Osteoblast (primary cell): ENCODE data around the gene NISCH. TPM values are rescaled to one million over a fixed set of nuclear protein-coding genes. Genes with fewer than 3 reads are reported as not detected.

Source experiments
- DNase-seq: peaks from one replicate; pipeline ENCODE4 v3.0.0; 2011; ENCODE audit warnings: low spot score, mixed read lengths; ENCODE audit not compliant: insufficient read length; ENCODE audit errors: missing footprints
- H2AFZ ChIP-seq: 2 replicates; pipeline ENCODE4 v1.6.0; 2011; ENCODE audit warnings: mild to moderate bottlenecking, low read length
- H3K27ac ChIP-seq: 2 replicates; pipeline ENCODE4 v1.5.1; 2011; ENCODE audit warnings: mild to moderate bottlenecking, low read depth, low read length, moderate library complexity
- H3K27me3 ChIP-seq: 2 replicates; pipeline ENCODE4 v1.6.0; 2012; ENCODE audit warnings: mild to moderate bottlenecking, control low read depth, inconsistent platforms, low read length, moderate library complexity; ENCODE audit not compliant: insufficient read depth
- H3K36me3 ChIP-seq: 2 replicates; pipeline ENCODE4 v1.5.1; 2011; ENCODE audit warnings: mild to moderate bottlenecking, low read length, control low read depth, moderate library complexity; ENCODE audit not compliant: insufficient read depth
- H3K4me1 ChIP-seq: 2 replicates; pipeline ENCODE4 v1.5.1; 2011; ENCODE audit warnings: mild to moderate bottlenecking, low read length, control low read depth, moderate library complexity; ENCODE audit not compliant: insufficient read depth
- H3K4me2 ChIP-seq: 2 replicates; pipeline ENCODE4 v1.6.0; 2011; ENCODE audit warnings: mild to moderate bottlenecking, low read length; ENCODE audit not compliant: insufficient read depth
- H3K4me3 ChIP-seq: fragments of 200-600 bp; sonication (generic); 3 replicates; pipeline ENCODE4 v1.5.1; 2012; ENCODE audit warnings: mild to moderate bottlenecking, low read length, inconsistent platforms; ENCODE audit not compliant: insufficient read depth
- H3K79me2 ChIP-seq: 2 replicates; pipeline ENCODE4 v1.6.0; 2012; ENCODE audit warnings: mild to moderate bottlenecking, low read length, control low read depth, inconsistent platforms; ENCODE audit not compliant: insufficient read depth
- H3K9me3 ChIP-seq: 2 replicates; pipeline ENCODE4 v1.5.1; 2011; ENCODE audit warnings: low read depth, low read length, control low read depth
- H4K20me1 ChIP-seq: 2 replicates; pipeline ENCODE4 v1.6.0; 2012; ENCODE audit warnings: mild to moderate bottlenecking, low read length, control low read depth; ENCODE audit not compliant: insufficient read depth
- CTCF ChIP-seq: IDR thresholded peaks from 2 replicates; pipeline ENCODE4 v1.5.1; 2011; ENCODE audit warnings: mild to moderate bottlenecking, low read depth, low read length, moderate library complexity; ENCODE audit errors: extremely low read depth
- total RNA-seq: library from RNA; depleted of rRNA; stranded (reverse); fragments of >200 nt; gene quantifications from 2 replicates; pipeline ENCODE4 v1.2.3, GENCODE V29; 2012

Gene NISCH
- total RNA-seq, 1 donor: 83.2 TPM

DNA sequence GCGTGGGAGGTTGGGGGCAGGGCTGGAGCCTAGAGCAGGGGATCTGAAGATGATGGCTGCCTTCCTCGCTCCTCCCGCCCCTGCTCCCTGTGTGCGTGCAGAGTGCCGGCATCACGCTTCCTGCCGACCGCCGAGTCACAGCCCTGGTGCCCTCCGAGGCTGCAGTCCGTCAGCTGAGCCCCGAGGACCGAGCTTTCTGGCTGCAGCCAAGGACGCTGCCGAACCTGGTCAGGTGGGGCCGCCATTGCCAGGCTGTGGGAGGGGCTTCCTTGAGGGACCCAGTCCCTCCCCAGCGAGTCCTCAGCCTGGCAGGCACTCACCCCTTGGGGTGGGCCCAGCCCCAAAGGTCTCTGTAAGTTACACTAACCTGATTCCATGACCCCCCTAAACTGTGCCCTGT, 57.3 kb downstream of the NISCH start:
- H3K9me3 ChIP-seq: no peaks in the 10 kb centered on the region
- no peak overlapping the region for H3K4me2 ChIP-seq
- no peak overlapping the region for H2AFZ ChIP-seq
- H4K20me1 ChIP-seq: no peaks in the 10 kb centered on the region
- no peak overlapping the region for H3K4me3 ChIP-seq
- H3K36me3 ChIP-seq: no peaks in the 10 kb centered on the region
- H3K79me2 ChIP-seq: no peaks in the 10 kb centered on the region
- no peak overlapping the region for H3K27ac ChIP-seq
- DNase-seq: no peak
- TF ChIP-seq CTCF: no peak
- H3K27me3 ChIP-seq: peaks cover 5% of the 10 kb centered on the region
- no peaks in the 10 kb centered on the region for H3K4me1 ChIP-seq

DNA sequence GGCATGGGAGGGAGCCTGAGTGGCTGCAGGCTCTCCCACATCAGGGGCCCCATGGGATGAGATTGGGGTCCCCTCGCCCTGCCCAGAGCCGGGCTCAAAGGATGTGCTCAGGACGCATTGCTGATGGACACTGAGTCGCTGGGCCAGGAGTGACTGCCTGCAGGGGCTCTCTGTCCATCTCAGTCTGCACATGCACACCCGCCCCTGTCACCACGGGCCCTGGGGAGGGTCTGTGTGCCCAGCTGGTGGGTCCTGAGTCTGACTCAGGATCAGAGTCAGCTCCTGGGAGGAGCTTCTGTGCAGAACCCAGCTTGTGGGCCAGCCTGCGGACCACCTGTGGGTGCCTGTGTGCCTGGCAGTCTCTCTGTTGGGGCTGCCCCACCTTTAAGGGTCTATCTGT, 57.9 kb downstream of the NISCH start:
- no peak for DNase-seq
- Histone ChIP-seq H3K4me3 (no peak overlapping the region), H3K4me2 (no peak overlapping the region), H3K9me3 (no peaks in the 10 kb centered on the region), H3K79me2 (no peaks in the 10 kb centered on the region), H3K4me1 (no peaks in the 10 kb centered on the region), H2AFZ (no peak overlapping the region), H3K36me3 (no peaks in the 10 kb centered on the region), H3K27ac (no peak overlapping the region), H3K27me3 (peaks cover 5% of the 10 kb centered on the region), H4K20me1 (no peaks in the 10 kb centered on the region)
- no peak for TF ChIP-seq CTCF

DNA sequence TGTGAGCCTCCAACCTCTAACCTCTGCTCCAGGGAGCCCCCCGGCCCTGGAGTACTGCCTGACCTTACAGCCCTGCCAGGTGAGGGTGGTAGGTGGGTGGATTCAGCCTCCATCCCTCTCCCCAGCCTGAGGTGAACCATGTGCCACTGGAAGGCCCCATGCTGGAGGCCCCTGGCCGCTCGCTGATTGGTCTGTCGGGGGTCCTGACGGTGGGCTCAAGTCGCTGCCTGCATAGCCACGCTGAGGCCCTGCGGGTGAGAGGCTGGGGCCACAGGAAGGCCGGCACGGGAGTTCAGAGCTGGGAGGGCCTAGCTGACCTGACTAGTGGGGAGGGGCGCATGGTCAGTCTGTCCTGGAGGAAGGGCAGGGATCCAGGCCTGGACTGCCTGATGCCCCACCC, 59.2 kb downstream of the NISCH start:
- Histone ChIP-seq H2AFZ (no peak overlapping the region), H3K27ac (no peak overlapping the region), H3K4me2 (no peak overlapping the region), H3K9me3 (no peaks in the 10 kb centered on the region), H3K4me1 (no peaks in the 10 kb centered on the region), H3K27me3 (peaks cover 5% of the 10 kb centered on the region), H4K20me1 (no peaks in the 10 kb centered on the region), H3K4me3 (no peak overlapping the region), H3K79me2 (no peaks in the 10 kb centered on the region), H3K36me3 (no peaks in the 10 kb centered on the region)
- DNase-seq: no peak
- no peak for TF ChIP-seq CTCF

- no peak for TF ChIP-seq CTCF
- Histone ChIP-seq H3K27me3 (peaks cover 5% of the 10 kb centered on the region), H3K4me2 (no peak overlapping the region)
These were observed 59.8 kb downstream of the NISCH start for GRCh38 chr3:52515192-52515591.

More at GRCh38 chr3:52515192-52515591, 59.8 kb downstream of the NISCH start:
- Histone ChIP-seq H3K4me1 (no peaks in the 10 kb centered on the region), H3K36me3 (no peaks in the 10 kb centered on the region), H3K9me3 (no peaks in the 10 kb centered on the region), H2AFZ (no peak overlapping the region), H4K20me1 (no peaks in the 10 kb centered on the region), H3K27ac (no peak overlapping the region), H3K4me3 (no peak overlapping the region), H3K79me2 (no peaks in the 10 kb centered on the region)
- DNase-seq: no peak
